Activated CD4-positive, CD25-positive, alpha-beta regulatory T cell treated with anti-CD3 and anti-CD28 coated beads, Interleukin-2, amount 50 U/mL, for 72 hours (primary cell): ENCODE measurements around the gene BIRC6.

ENCODE experiments used
- DNase-seq: peaks from one replicate; pipeline ENCODE4 v3.0.0; 2021

BIRC6 gene

GRCh38 chr2:32375228-32375892 is 18.5 kb downstream of the BIRC6 start:
- no peak for DNase-seq

GRCh38 chr2:32376756-32377155 is 19.9 kb downstream of the BIRC6 start:
- no peak for DNase-seq

- DNase-seq: no peak
Observed at GRCh38 chr2:32377928-32378327, 21.1 kb downstream of the BIRC6 start.

- no peak for DNase-seq
Observed at GRCh38 chr2:32379352-32379751, 22.5 kb downstream of the BIRC6 start.

GRCh38 chr2:32383858-32384257 is 27.0 kb downstream of the BIRC6 start:
- no peak for DNase-seq

- no peak for DNase-seq
Observed at GRCh38 chr2:32384529-32384928, 27.7 kb downstream of the BIRC6 start.

GRCh38 chr2:32386739-32387138 is 29.9 kb downstream of the BIRC6 start:
- no peak for DNase-seq

- no peak for DNase-seq
Observed at GRCh38 chr2:32399221-32399620, 42.4 kb downstream of the BIRC6 start.

- DNase-seq: no peak
Observed at GRCh38 chr2:32402091-32402490, 45.3 kb downstream of the BIRC6 start.

- DNase-seq: no peak
Observed at GRCh38 chr2:32403782-32404181, 47.0 kb downstream of the BIRC6 start.

- DNase-seq: no peak
Observed at GRCh38 chr2:32404691-32405090, 47.9 kb downstream of the BIRC6 start.

GRCh38 chr2:32416519-32416918 is 59.7 kb downstream of the BIRC6 start:
- no peak for DNase-seq

- DNase-seq: no peak
Observed at GRCh38 chr2:32417659-32418058, 60.8 kb downstream of the BIRC6 start.

GRCh38 chr2:32418778-32419177 is 62.0 kb downstream of the BIRC6 start:
- no peak for DNase-seq

GRCh38 chr2:32422133-32422532 is 65.3 kb downstream of the BIRC6 start:
- DNase-seq: no peak

GRCh38 chr2:32423536-32423935 is 66.7 kb downstream of the BIRC6 start:
- DNase-seq: no peak

GRCh38 chr2:32424739-32425138 is 67.9 kb downstream of the BIRC6 start:
- no peak for DNase-seq

- DNase-seq: no peak
Observed at GRCh38 chr2:32425719-32426141, 68.9 kb downstream of the BIRC6 start.

GRCh38 chr2:32427672-32428610 is 71.1 kb downstream of the BIRC6 start:
- DNase-seq: no peak

GRCh38 chr2:32430804-32431203 is 74.0 kb downstream of the BIRC6 start:
- no peak for DNase-seq

GRCh38 chr2:32436150-32436549 is 79.3 kb downstream of the BIRC6 start:
- DNase-seq: no peak

- no peak for DNase-seq
Observed at GRCh38 chr2:32442020-32442467, 85.2 kb downstream of the BIRC6 start.

- DNase-seq: no peak
Observed at GRCh38 chr2:32446369-32446768, 89.5 kb downstream of the BIRC6 start.

GRCh38 chr2:32450851-32451250 is 94.0 kb downstream of the BIRC6 start:
- no peak for DNase-seq
